ENCODE measurements around the gene BMPR1A.
"Not testable (repeated sequence)": the region's sequence is repeated elsewhere in the genome, so short reads cannot be mapped to it uniquely, and the experiment has no call there.

The BMPR1A gene

DNA sequence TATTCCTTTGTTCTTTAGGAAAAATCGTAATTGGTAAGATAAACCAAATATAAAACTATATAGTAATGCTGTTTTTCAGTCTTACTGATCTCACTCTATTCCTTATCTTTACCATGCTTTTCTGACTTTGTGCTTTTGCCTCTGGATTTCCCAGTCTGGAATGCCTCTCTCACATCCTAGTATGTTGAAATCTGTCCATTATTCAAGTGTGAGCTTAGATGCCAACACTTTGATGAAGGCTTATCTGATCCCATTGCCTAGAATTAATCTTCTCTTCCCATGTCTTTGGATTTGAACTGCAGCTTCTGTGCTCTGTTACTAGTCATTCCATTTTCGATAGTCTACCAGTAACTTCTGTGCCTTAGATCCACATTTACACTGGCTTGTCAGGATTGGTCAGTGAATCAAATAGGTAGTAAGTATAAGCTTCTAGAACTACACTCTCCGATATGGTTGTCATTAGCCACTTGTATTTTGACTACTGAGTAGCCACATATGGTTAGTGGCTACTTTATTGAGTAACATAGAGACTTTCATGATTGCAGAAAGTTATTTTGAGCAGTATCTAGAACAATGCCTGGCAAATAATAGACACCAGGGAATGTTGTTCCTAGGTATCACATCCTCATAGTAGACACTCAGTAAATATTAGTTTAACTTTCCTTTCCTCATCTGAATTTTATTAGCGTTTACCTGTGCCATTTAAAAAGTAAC is 92.9 kb downstream of the BMPR1A start:
- no peak for DNase-seq (ENCODE audit: low read depth)

DNA sequence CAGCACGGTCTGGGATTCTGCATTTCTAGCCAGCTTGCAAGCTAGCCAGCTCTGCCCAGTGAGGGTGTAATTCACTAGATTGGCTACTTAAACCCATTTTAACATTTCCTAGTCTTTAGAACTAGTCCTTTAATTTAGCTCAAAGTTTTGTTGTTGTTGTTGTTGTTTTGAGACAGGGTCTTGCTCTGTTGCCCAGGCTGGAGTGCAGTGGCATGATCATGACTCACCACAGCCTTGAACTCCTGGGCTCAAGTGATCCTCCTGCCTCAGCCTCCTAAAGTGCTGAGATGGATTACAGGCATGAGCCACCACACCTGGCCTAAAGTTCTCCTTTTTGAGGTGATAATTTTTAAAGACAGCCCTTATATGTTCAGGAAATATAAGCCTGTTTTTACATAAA is 94.1 kb downstream of the BMPR1A start:
- DNase-seq (ENCODE audit: low read depth): no peak

DNA sequence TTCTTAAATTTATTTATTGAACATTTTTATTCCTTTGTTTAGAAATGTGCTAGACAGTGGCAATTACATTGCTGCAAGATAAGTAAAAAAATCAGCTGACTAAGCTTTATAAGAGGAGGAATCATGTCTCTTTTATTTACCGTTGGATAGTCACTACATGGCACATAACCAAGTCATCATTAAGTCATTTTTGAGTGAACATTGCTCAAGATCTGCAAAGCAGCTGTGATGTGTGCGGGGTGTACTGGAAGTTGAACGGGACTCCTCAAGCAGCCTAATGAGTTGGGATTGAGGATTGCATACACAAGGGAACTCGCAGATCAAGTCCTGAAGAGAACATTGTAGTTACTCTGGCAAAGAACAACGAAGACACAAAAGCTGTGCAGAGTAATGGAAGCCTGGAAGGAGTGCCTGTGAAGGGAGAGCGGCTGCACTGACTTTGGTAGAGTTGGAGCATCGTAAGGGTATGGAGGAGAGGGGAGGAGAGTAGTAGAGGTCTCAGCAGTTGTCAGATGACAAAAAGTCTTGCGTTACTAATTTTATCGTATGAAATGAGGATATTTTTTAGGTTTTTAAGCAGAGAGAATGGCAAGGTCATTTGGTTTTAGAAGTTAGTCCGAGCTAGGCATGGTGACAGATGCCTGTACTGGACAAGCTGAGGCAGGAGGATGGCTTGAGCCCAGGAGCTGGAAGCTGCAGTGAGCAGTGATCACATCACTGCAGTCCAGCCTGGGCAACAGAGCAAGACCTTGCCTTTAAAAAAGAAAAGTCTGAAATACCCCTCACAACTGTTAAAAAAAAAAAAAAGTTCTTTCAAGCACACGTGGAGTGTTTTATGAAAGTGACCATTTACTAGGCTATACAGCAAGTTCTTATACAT is 95.1 kb downstream of the BMPR1A start:
- DNase-seq (ENCODE audit: low read depth): no peak

DNA sequence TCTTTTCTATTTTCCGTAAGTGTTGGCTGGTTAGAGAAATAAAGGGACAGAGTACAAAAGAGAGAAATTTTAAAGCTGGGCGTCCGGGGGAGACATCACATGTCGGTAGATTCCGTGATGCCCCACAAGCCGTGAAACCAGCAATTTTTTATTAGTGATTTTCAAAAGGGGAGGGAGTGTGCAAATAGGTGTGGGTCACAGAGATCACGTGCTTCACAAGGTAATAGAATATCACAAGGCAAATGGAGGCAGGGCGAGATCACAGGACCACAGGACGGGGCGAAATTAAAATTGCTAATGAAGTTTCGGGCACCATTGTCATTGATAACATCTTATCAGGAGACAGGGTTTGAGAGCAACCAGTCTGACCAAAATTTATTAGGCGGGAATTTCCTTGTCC is 97.2 kb downstream of the BMPR1A start:
- DNase-seq (ENCODE audit: low read depth): not testable (repeated sequence)

DNA sequence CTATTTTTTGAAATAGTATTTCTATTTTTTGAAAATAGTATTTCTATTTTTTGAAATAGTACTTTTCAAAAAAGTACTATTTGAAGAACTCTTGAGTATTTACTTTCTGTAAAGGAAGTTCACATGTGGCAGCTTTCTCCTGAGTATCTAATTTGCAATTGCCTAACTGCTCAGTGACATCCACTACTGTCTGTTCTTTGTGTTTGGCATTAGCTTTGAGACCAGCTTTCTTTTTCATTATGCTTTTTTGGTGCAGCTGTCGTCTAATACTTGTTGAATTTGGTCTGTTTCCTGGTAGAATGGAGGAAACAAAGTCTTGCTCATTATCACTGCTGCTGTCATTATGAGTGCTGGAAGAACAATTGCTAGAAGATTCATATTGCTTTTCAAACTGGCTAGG is 99.1 kb downstream of the BMPR1A start:
- no peak for DNase-seq (ENCODE audit: low read depth)

DNA sequence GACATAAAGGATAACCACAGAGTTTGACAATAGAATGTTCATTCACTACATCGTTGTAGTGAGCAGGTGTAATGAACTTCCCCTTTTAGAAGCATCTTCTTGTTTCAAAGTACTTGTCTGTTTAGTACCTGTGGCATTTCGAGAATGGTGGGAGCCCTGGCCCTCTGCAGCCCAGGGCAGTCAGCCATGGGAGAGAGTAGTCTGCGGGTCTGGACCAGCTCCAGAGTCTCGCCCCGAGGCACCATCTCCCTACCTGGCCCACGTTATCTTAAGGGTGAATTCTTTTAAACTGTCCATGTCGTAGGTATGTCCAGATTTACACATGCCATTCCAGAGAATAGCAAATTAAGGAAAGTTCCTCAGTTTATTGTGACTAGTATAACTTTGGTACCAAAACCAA is 99.7 kb downstream of the BMPR1A start:
- DNase-seq (ENCODE audit: low read depth): no peak

DNA sequence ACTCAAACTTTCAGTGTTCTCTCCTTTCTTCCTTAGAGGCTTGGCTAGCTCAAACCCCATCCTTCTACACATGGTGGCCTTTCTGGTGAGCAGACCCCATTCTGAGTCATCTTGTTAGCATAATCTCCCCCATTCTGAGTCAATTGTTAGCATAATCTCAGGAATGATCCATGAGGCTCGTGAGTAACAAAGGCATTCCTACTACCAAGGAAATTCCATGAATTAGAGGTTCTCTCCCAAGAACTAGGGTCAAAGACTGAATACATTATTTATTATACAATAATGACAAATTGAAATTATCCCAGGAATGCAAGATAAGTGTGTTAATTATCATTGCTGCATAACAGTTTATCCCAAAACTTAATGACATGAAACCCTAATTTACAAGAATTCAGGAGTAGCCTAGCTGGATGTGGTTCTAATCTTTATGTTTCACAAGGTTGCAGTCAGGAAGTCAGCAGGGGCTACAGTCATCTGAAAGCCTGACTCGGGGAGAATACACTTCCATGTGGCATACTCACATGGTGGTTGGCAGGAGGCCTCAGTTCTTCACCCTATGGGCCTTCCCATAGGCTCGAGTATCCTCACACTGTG is 100.8 kb downstream of the BMPR1A start:
- no peak for DNase-seq (ENCODE audit: low read depth)

DNA sequence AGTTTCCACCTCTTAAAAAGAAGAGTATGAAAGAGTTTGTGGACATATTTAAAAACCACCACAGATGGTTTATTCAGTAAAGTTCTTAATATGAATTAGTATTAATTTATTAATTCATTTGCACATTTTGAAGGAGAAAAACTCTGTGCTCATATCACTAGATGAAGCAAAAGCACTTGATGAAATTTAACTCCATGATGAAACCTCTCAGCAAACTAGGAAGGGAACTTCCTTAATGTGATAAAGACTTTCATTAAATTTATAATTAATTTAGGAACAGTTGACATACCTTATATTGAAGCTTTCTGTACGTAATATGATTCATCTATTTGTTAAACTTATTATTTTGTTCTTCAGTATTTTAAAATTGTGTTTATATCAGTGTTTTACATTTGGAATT is 101.6 kb downstream of the BMPR1A start:
- DNase-seq (ENCODE audit: low read depth): no peak

DNA sequence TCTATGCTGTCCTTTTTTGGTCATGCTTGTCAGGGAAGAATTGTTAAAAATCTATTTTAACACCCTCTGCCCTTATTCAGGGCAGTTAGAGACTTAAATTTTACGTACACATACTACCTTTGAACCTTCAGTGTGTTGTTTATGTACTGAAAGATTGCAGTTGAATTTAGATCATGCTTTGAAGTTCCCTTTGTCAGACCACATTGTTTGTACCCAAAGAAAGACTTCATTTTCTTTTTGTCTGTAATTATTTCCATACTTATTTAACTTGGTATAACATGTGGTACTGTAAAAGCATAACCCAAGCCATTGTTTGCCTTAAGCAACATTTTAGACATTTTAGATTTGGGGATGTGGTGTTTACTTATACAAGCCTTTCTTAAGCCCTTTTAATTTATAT is 104.9 kb downstream of the BMPR1A start:
- DNase-seq (ENCODE audit: low read depth): no peak

DNA sequence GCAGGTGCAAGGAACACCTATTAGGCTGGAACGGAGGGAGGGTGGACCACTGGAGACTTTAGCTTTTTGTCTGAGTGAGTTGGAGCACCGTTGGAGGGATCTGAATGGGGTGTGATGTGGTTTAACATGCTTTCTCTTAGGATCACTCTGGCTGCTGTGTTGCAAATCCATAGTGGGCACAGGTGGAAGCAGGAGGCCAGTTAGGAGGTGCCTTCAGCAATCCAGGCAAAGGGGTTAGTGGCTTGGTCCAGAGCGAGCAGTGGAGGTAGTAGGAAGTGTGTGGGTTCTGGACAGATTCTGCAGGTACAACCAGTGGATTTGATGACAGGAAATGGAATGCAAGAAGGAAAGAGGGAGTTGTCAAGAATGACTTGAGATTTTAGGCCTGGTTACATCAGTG is 106.0 kb downstream of the BMPR1A start:
- no peak for DNase-seq (ENCODE audit: low read depth)

DNA sequence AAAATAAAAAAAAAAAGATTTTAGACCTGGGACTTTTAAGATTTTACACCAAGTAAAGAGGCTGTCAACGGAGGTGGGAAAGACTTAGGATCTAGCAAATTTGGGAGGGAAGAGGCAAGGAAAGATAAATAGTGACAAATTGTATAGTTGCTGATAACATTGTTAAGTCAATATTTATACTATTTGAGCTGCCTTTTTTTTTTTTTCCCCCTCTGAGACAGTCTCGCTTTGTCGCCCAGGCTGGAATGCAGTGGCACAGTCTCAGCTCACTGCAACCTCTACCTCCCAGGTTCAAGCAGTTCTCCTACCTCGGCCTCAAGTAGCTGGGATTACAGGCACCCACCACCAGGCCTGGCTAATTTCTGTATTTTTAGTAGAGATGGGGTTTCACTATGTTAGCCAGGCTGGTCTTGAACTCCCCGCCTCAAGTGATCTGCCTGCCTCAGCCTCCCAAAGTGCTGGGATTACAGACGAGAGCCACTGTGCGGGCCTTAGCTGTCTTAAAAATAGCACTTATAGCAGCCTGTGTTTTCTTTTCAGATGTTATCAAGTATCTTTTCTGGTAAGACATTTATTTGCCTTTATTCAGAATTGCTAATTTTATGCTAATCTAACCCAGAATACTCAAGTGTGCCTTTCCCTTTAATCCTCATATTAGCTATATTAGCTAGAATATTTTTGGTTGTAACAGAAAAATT is 106.5 kb downstream of the BMPR1A start:
- DNase-seq (ENCODE audit: low read depth): no peak

DNA sequence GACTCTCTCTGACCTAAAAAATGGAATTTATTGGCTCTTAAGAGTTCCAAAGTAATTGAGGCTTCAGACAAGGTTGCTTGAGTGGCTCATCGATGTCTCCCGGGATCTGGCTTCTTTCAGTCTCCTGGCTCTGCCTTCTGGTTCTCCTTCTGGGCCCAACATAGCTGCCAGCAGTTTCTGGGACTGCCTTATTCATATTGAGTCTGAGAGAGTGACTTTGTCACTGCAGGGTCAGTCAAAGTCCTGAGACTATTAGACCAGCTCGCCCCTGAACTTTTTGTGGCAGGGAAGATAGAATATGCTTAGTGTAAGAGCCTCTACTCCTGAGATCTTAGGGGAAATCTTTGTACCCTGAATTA is 107.0 kb downstream of the BMPR1A start:
- no peak for DNase-seq (ENCODE audit: low read depth)

DNA sequence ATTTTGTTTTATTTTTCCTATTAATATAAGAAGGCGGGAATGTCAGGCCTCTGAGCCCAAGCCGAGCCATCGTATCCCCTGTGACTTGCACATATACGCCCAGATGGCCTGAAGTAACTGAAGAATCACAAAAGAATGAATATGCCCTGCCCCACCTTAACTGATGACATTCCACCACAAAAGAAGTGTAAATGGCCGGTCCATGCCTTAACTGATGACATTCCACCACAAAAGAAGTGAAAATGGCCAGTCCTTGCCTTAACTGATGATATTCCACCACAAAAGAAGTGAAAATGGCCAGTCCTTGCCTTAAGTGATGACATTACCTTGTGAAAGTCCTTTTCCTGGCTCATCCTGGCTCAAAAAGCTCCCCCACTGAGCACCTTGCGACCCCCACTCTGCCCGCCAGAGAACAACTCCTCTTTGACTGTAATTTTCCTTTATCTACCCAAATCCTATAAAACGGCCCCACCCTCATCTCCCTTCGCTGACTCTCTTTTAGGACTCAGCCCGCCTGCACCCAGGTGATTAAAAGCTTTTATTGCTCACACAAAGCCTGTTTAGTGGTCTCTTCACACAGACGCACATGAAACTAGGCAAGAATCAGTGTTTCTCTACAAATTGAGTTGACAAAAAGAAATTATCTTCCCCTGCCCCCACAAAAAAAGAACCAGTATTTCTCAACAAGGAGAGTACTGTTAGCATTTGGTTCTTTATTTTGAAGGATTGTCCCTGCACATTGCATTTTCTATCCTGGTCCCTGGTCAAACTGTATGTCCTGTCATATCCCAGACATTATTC is 108.8 kb downstream of the BMPR1A start:
- DNase-seq (ENCODE audit: low read depth): not testable (repeated sequence)

DNA sequence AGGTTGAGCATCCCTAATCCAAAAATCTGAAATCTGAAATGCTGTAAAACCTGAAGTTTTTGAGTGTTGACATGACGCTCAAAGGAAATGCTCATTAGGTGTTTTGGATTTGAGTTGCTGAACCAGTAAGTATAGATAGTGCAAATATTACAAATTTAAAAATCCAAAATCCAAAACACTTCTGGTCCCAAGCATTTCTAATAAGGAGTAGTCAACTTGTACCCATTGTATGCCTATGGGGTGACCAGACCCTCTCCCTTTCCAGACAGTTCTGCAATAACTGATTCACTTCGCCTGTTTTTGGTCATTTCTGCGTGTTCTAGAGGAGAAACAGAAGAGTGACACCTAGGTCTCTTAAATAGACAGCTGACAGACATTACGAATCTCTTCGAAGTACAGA is 110.7 kb downstream of the BMPR1A start:
- no peak for DNase-seq (ENCODE audit: low read depth)

DNA sequence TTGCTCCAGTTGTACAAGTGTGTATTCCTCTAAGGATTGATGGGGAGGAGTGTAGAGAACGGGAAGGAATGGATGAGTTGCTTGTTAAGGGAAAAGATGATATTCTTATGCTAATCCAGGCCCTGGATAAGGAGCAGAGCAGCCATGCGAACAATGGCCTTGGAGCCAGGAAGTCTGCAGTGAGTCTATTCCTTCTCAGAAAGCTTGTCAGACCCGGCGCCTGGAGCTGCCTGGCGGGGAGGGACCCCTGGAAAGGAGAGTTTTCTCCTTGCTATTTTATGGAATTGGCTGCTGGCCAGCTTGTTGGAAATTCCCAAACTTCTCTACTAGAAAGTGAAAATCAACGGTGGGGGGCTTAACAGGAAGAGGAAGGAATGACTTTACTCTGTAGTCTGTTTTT is 111.9 kb downstream of the BMPR1A start:
- no peak for DNase-seq (ENCODE audit: low read depth)

DNA sequence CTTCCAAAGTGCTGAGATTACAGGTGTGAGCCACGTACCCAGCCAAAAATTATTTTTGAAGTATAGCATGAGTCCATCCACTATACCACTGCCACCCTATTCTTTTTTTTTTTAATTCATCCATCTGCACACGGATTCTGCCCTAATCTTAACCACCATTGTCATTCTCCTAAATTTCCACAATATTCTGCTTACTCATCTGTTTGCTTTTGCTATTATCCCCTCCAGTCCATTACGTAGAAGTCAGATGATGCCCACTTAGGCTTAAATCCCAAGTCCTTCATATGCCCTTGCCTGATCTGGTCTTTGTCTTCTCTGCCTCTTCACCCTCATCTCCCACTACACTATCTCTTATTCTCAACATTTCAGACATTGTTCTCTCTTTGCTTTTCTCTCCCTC is 114.3 kb downstream of the BMPR1A start:
- no peak for DNase-seq (ENCODE audit: low read depth)

DNA sequence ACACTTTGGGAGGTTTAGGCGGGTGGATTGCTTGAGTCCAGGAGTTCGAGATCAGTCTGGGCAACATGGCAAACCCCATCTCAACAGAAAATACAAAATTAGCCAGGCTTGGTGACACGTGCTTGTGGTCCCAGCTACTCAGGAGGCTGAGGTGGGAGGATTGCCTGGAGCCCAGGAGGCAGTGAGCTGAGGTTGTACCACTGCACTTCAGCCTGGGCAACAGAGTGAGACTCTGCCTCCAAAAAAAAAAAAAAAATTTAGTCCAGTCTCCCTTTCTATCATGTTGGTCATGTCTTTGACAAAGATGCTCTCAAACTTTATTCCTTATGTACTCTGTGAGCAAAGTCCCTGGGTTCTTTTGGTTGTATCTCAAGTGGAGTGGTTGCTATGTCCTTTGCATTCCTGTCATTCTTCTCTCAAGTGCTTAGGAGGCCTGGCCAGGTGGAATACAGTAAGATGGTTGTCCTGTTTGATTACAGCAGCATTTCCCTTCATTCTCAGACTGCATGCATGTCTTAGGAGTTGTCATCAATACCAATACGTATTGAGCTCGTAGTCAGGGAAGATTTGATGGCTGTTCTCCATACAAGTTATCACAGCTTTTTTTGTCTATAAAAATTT is 115.3 kb downstream of the BMPR1A start:
- DNase-seq (ENCODE audit: low read depth): no peak

DNA sequence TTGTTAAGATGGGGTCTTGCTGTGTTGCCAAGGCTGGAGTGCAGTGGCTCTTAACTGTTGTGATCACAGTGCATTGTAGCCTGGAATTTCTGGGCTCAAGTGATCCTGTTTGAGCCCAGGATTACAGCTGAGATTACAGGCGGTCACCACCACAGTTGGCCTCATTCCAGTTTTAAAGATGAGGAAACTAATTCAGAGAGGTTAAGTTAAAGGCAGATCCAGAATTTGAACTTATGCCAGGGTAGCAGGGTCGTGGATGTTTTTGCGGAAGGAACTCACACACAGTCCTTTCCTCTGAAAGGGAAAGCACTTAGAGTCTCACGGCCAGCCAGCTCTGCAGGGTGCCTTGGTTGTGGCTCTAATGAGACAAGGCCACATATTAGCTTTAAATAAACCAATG is 116.3 kb downstream of the BMPR1A start:
- DNase-seq (ENCODE audit: low read depth): no peak

DNA sequence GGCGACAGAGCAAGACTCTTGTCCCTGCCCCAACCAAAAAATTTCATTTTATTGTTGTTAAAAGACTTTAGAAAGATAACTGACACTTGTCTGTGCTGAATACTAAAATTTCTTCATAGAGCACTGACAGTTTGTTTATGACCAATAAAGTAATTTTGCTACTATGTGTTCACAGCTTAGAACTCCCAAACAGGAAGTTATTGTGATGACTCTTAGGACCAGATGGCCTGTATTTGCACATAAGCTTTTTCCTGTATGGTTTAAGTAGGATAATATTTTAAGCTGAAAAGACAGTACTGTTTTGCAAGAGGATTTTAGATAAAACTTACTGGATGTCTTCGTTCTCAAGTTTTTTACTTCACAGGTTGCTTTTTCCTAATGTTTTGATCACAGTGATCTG is 120.3 kb downstream of the BMPR1A start:
- DNase-seq (ENCODE audit: low read depth): no peak

DNA sequence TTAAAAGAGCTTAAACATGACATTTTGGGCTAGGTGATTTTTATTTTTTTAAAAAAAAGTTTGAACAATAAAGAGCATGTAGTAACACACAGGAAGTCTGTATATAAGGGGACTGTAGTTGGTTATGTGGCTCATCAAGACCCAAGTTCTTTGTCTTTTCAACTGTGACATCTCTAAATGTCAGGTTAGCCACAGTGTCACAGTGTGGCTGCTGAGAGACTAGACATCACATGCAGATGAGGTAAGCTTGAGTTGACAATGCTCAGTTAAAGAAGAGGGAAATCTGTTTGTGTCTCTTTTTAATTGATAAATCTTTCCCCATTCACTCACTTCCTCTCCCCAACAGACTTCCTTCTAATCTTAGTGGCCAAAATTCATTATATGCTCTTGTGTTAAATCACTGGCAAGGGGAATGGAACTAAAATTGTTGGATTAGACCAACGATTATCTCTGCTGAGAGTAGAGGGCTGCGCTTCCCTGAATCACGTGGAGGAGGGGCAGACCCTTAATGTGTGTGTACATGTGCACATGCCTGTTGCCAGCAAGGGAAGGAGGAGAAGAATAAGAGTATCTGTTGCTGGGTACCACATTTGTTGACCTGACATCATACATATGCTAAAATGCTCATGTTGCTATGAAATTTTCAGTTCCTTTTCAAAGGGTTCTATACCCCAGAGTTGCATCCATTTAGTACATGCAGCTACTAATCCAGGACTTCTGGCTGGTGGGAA is 122.7 kb downstream of the BMPR1A start:
- no peak for DNase-seq (ENCODE audit: low read depth)

DNA sequence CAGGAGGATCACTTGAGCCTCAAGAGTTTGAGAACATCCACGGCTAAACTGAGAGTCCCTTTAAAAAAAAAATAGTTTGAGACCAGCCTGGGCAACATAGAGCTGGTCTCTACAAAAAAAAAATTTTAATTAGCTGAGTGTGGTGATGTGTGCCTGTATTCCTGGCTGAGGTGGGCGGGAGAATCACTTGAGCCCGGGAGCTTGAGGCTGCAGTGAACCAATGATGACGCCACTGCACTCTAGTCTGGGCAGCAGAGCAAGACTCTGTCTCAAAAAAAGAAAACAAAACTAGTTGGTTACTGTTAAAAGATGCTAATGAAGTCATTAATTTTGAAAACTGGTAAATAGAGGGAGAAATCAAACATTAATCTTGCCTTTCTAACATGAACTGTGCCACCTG is 124.6 kb downstream of the BMPR1A start:
- DNase-seq (ENCODE audit: low read depth): no peak

Measured in stimulated activated CD8-positive, alpha-beta memory T cell treated with anti-CD3 and anti-CD28 coated beads, Interleukin-15, amount 100 ng/mL, for 24 hours (primary cell).